GM12878 (cell line): ENCODE data around the gene PATZ1. TPM values are rescaled to one million over a fixed set of nuclear protein-coding genes. Genes with fewer than 3 reads are reported as not detected.

Experiments used
- polyA plus RNA-seq, 11 experiments: library from polyadenylated mRNA; depleted of rRNA in 4 of 11; unstranded in 6 of 11; stranded (reverse) in 5 of 11; fragments of >200 nt; fragmentation: Nextera tagmentation in 4 of 11; fragmentation: Illumina TruSeq in 1 of 11; extraction: Ambion mirVana in 4 of 11; extraction: Trizol in 1 of 11; gene quantifications; 1 replicate in 1 of 11; 2 replicates in 10 of 11; pipeline versions ENCODE4 v1.2.1 to v1.2.3, GENCODE V29; 2011 to 2016; ENCODE audit warnings: inconsistent platforms in 2 of 11, missing spikeins in 2 of 11, low read depth in 1 of 11
- small RNA-seq: library from RNA; depleted of rRNA; stranded (forward); fragments of <200 nt; gene quantifications from one replicate; pipeline ENCODE3, GENCODE V24; 2014
- total RNA-seq, 4 experiments: library from RNA; depleted of rRNA in 3 of 4; stranded (reverse); fragments of >200 nt in 3 of 4; fragmentation: Illumina TruSeq in 1 of 4; extraction: Trizol in 1 of 4; gene quantifications; 2 replicates each; pipeline versions ENCODE4 v1.2.1 to v1.2.3, GENCODE V29; 2013 to 2021

Gene PATZ1
- total and polyA plus RNA-seq, 10 of the 15 experiments (the other 5 are each of a cell fraction or from before 2014, with no cell fraction given) = 3.6 to 32.7 (median 13.9) TPM

Small RNA genes within 50 kb of the gene (small RNA-seq; reads per million reads assigned to genes)
- gene RNA5SP496 = 0.12 reads per million
- not detected for gene RNU6-338P

Other genes starting within 250 kb of the PATZ1 start
Only the 7 nearest of the 9 such genes appear.
- gene PLA2G3, start 205.8 kb downstream of the PATZ1 start, total RNA-seq (2014; rRNA removed) = not detected in 2 replicates
- gene PLA2G3, start 205.8 kb downstream of the PATZ1 start, total RNA-seq (2014; rRNA removed; fragmentation: Illumina TruSeq; extraction: Trizol) = not detected in 2 replicates
- gene PLA2G3, start 205.8 kb downstream of the PATZ1 start, total RNA-seq (2021) = not detected in 2 replicates
- gene PLA2G3, start 205.8 kb downstream of the PATZ1 start, polyA plus RNA-seq (2011; rRNA removed) = 0.04 TPM in 1 of 2 replicates, not detected in the other
- gene PLA2G3, start 205.8 kb downstream of the PATZ1 start, polyA plus RNA-seq (2014; fragmentation: Illumina TruSeq; extraction: Trizol) = not detected in 2 replicates
- not detected for gene PLA2G3, start 205.8 kb downstream of the PATZ1 start, polyA plus RNA-seq (2014; fragmentation: Nextera tagmentation; extraction: Ambion mirVana)
- not detected in 2 replicates for gene PLA2G3, start 205.8 kb downstream of the PATZ1 start, polyA plus RNA-seq (2014; rRNA removed)
- gene PLA2G3, start 205.8 kb downstream of the PATZ1 start, polyA plus RNA-seq (2016; fragmentation: Nextera tagmentation; extraction: Ambion mirVana) = not detected
- gene RNF185, start 186.2 kb downstream of the PATZ1 start, total RNA-seq (2014; rRNA removed) = 15.6 and 18.7 TPM in 2 replicates
- gene RNF185, start 186.2 kb downstream of the PATZ1 start, total RNA-seq (2014; rRNA removed; fragmentation: Illumina TruSeq; extraction: Trizol) = 18.6 and 19.1 TPM in 2 replicates
- gene RNF185, start 186.2 kb downstream of the PATZ1 start, total RNA-seq (2021) = 22.1 and 22.9 TPM in 2 replicates
- 32.6 and 34.7 TPM in 2 replicates for gene RNF185, start 186.2 kb downstream of the PATZ1 start, polyA plus RNA-seq (2011; rRNA removed)
- gene RNF185, start 186.2 kb downstream of the PATZ1 start, polyA plus RNA-seq (2014; fragmentation: Illumina TruSeq; extraction: Trizol) = 29.0 and 31.2 TPM in 2 replicates
- 10 to 100 TPM in 1 of 2 experiments, 1 to 10 TPM in 1; 7.7 to 10.8 TPM for gene RNF185, start 186.2 kb downstream of the PATZ1 start, polyA plus RNA-seq (2014; fragmentation: Nextera tagmentation; extraction: Ambion mirVana)
- gene RNF185, start 186.2 kb downstream of the PATZ1 start, polyA plus RNA-seq (2014; rRNA removed) = 20.2 and 23.1 TPM in 2 replicates
- 10 to 100 TPM; 26.8 to 28.9 TPM for gene RNF185, start 186.2 kb downstream of the PATZ1 start, polyA plus RNA-seq (2016; fragmentation: Nextera tagmentation; extraction: Ambion mirVana)
- 32.3 and 34.9 TPM in 2 replicates for gene LIMK2, start 134.0 kb downstream of the PATZ1 start, total RNA-seq (2014; rRNA removed)
- 21.1 and 23.7 TPM in 2 replicates for gene LIMK2, start 134.0 kb downstream of the PATZ1 start, total RNA-seq (2014; rRNA removed; fragmentation: Illumina TruSeq; extraction: Trizol)
- 33.5 and 40.4 TPM in 2 replicates for gene LIMK2, start 134.0 kb downstream of the PATZ1 start, total RNA-seq (2021)
- gene LIMK2, start 134.0 kb downstream of the PATZ1 start, polyA plus RNA-seq (2011; rRNA removed) = 8.1 and 12.1 TPM in 2 replicates
- 20.6 and 29.8 TPM in 2 replicates for gene LIMK2, start 134.0 kb downstream of the PATZ1 start, polyA plus RNA-seq (2014; fragmentation: Illumina TruSeq; extraction: Trizol)
- gene LIMK2, start 134.0 kb downstream of the PATZ1 start, polyA plus RNA-seq (2014; fragmentation: Nextera tagmentation; extraction: Ambion mirVana) = 1 to 10 TPM; 2.9 to 5.0 TPM
- 23.3 and 24.2 TPM in 2 replicates for gene LIMK2, start 134.0 kb downstream of the PATZ1 start, polyA plus RNA-seq (2014; rRNA removed)
- 10 to 100 TPM; 31.2 to 32.2 TPM for gene LIMK2, start 134.0 kb downstream of the PATZ1 start, polyA plus RNA-seq (2016; fragmentation: Nextera tagmentation; extraction: Ambion mirVana)
- gene PIK3IP1, start 53.9 kb downstream of the PATZ1 start, total RNA-seq (2014; rRNA removed) = 3.4 and 3.6 TPM in 2 replicates
- gene PIK3IP1, start 53.9 kb downstream of the PATZ1 start, total RNA-seq (2014; rRNA removed; fragmentation: Illumina TruSeq; extraction: Trizol) = 2.3 and 2.6 TPM in 2 replicates
- 3.8 and 4.1 TPM in 2 replicates for gene PIK3IP1, start 53.9 kb downstream of the PATZ1 start, total RNA-seq (2021)
- 5.6 and 6.5 TPM in 2 replicates for gene PIK3IP1, start 53.9 kb downstream of the PATZ1 start, polyA plus RNA-seq (2011; rRNA removed)
- gene PIK3IP1, start 53.9 kb downstream of the PATZ1 start, polyA plus RNA-seq (2014; fragmentation: Illumina TruSeq; extraction: Trizol) = 1.2 and 2.4 TPM in 2 replicates
- gene PIK3IP1, start 53.9 kb downstream of the PATZ1 start, polyA plus RNA-seq (2014; fragmentation: Nextera tagmentation; extraction: Ambion mirVana) = under 1 TPM; 0.77 to 0.80 TPM
- 2.4 and 2.9 TPM in 2 replicates for gene PIK3IP1, start 53.9 kb downstream of the PATZ1 start, polyA plus RNA-seq (2014; rRNA removed)
- gene PIK3IP1, start 53.9 kb downstream of the PATZ1 start, polyA plus RNA-seq (2016; fragmentation: Nextera tagmentation; extraction: Ambion mirVana) = 1 to 10 TPM; 3.0 to 3.1 TPM
- gene DRG1, start 53.3 kb upstream of the PATZ1 start, total RNA-seq (2014; rRNA removed) = 61.7 and 62.3 TPM in 2 replicates
- 64.1 and 65.0 TPM in 2 replicates for gene DRG1, start 53.3 kb upstream of the PATZ1 start, total RNA-seq (2014; rRNA removed; fragmentation: Illumina TruSeq; extraction: Trizol)
- gene DRG1, start 53.3 kb upstream of the PATZ1 start, total RNA-seq (2021) = 59.1 and 59.9 TPM in 2 replicates
- gene DRG1, start 53.3 kb upstream of the PATZ1 start, polyA plus RNA-seq (2011; rRNA removed) = 87.2 and 112 TPM in 2 replicates
- gene DRG1, start 53.3 kb upstream of the PATZ1 start, polyA plus RNA-seq (2014; fragmentation: Illumina TruSeq; extraction: Trizol) = 84.4 and 104 TPM in 2 replicates
- gene DRG1, start 53.3 kb upstream of the PATZ1 start, polyA plus RNA-seq (2014; fragmentation: Nextera tagmentation; extraction: Ambion mirVana) = 100 to 1,000 TPM; 120 to 147 TPM
- gene DRG1, start 53.3 kb upstream of the PATZ1 start, polyA plus RNA-seq (2014; rRNA removed) = 59.7 and 71.1 TPM in 2 replicates
- gene DRG1, start 53.3 kb upstream of the PATZ1 start, polyA plus RNA-seq (2016; fragmentation: Nextera tagmentation; extraction: Ambion mirVana) = 100 to 1,000 TPM; 119 to 124 TPM
- gene EIF4ENIF1, start 143.5 kb upstream of the PATZ1 start, total RNA-seq (2014; rRNA removed) = 16.6 and 22.1 TPM in 2 replicates
- 23.2 and 24.9 TPM in 2 replicates for gene EIF4ENIF1, start 143.5 kb upstream of the PATZ1 start, total RNA-seq (2014; rRNA removed; fragmentation: Illumina TruSeq; extraction: Trizol)
- gene EIF4ENIF1, start 143.5 kb upstream of the PATZ1 start, total RNA-seq (2021) = 36.5 and 37.7 TPM in 2 replicates
- 32.7 and 39.6 TPM in 2 replicates for gene EIF4ENIF1, start 143.5 kb upstream of the PATZ1 start, polyA plus RNA-seq (2011; rRNA removed)
- gene EIF4ENIF1, start 143.5 kb upstream of the PATZ1 start, polyA plus RNA-seq (2014; fragmentation: Illumina TruSeq; extraction: Trizol) = 43.7 and 77.9 TPM in 2 replicates
- gene EIF4ENIF1, start 143.5 kb upstream of the PATZ1 start, polyA plus RNA-seq (2014; fragmentation: Nextera tagmentation; extraction: Ambion mirVana) = 1 to 10 TPM; 4.4 to 7.4 TPM
- 21.8 and 30.6 TPM in 2 replicates for gene EIF4ENIF1, start 143.5 kb upstream of the PATZ1 start, polyA plus RNA-seq (2014; rRNA removed)
- gene EIF4ENIF1, start 143.5 kb upstream of the PATZ1 start, polyA plus RNA-seq (2016; fragmentation: Nextera tagmentation; extraction: Ambion mirVana) = 10 to 100 TPM; 19.3 to 25.6 TPM
- 39.5 and 42.4 TPM in 2 replicates for gene SFI1, start 150.2 kb upstream of the PATZ1 start, total RNA-seq (2014; rRNA removed)
- 20.9 and 22.3 TPM in 2 replicates for gene SFI1, start 150.2 kb upstream of the PATZ1 start, total RNA-seq (2014; rRNA removed; fragmentation: Illumina TruSeq; extraction: Trizol)
- 44.7 and 70.1 TPM in 2 replicates for gene SFI1, start 150.2 kb upstream of the PATZ1 start, total RNA-seq (2021)
- 50.4 and 53.7 TPM in 2 replicates for gene SFI1, start 150.2 kb upstream of the PATZ1 start, polyA plus RNA-seq (2011; rRNA removed)
- gene SFI1, start 150.2 kb upstream of the PATZ1 start, polyA plus RNA-seq (2014; fragmentation: Illumina TruSeq; extraction: Trizol) = 12.9 and 23.9 TPM in 2 replicates
- 1 to 10 TPM; 6.3 to 6.6 TPM for gene SFI1, start 150.2 kb upstream of the PATZ1 start, polyA plus RNA-seq (2014; fragmentation: Nextera tagmentation; extraction: Ambion mirVana)
- 54.1 and 66.3 TPM in 2 replicates for gene SFI1, start 150.2 kb upstream of the PATZ1 start, polyA plus RNA-seq (2014; rRNA removed)
- gene SFI1, start 150.2 kb upstream of the PATZ1 start, polyA plus RNA-seq (2016; fragmentation: Nextera tagmentation; extraction: Ambion mirVana) = 10 to 100 TPM; 30.4 to 30.5 TPM